ENCODE measurements around the gene STT3B.

STT3B gene

DNA sequence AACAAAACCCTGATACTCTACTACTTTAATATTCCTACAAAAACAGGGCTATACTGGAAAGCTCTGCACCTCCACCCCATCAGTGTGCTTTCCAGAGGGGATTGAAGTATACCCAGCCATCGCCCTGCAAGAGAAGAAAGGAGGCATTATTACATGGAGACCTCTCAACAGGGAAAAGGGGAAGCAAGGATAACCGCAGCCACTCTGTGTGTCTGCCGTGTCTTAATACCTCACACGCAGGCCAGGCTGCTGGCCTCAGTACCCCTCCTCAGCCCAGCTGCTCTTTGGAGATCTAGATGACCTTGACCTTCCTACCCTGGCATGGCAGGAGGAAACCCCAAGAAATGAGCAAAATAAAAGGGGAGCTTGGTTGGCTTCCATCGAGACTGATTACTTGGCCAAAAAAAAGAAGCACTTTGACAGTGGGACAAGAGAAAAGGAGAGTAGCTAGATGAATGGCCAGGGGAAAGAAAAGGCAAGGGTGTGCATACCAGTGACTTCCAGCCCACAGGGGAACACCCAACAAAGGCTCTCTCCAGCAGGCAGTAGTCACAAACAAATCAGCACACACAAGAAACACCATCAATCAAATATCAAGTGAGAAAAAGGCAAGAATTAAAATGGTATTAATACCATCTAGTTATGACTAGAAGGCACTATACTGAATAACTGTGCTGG lies 129.4 kb downstream of the STT3B start:
- whole genome bisulfite sequencing (ENCODE audit: extremely low coverage, insufficient coverage, insufficient read length), result no CpG with 5 or more reads among the region's 5 CpGs
- no peak for DNase-seq
- H2BK5ac ChIP-seq (ENCODE audit: low read depth, low read length, poor library complexity), result no peak overlapping the region
- H3K18ac ChIP-seq (ENCODE audit: low read length), result no peak overlapping the region
- no peak overlapping the region for H4K8ac ChIP-seq (ENCODE audit: low read depth, low read length)
- H3K4ac ChIP-seq (ENCODE audit: low read depth, low read length), result no peak overlapping the region
- H3K4me1 ChIP-seq (ENCODE audit: control insufficient read depth in 1 of 2, insufficient read depth in 2 of 2, low read length in 2 of 2), result no peaks in the 10 kb centered on the region
- H3K36me3 ChIP-seq (ENCODE audit: control insufficient read depth in 1 of 2, insufficient read depth in 2 of 2, low read length in 2 of 2), result peaks cover 8% of the 10 kb centered on the region in 2 experiments
- no peak overlapping the region for H3K23ac ChIP-seq (ENCODE audit: low read length)
- no peak overlapping the region for H4K91ac ChIP-seq (ENCODE audit: low read depth, low read length)
- H3K79me1 ChIP-seq (ENCODE audit: low read length), result no peaks in the 10 kb centered on the region
- H3K27ac ChIP-seq (ENCODE audit: low read depth, low read length), result no peak overlapping the region
- no peak overlapping the region for H3K4me2 ChIP-seq (ENCODE audit: low read length)
- H3K79me2 ChIP-seq (ENCODE audit: control insufficient read depth, insufficient read depth, low read length, poor library complexity), result peaks cover 1% of the 10 kb centered on the region
- no peak overlapping the region for H3K9ac ChIP-seq (ENCODE audit: low read length)
- H2AFZ ChIP-seq (ENCODE audit: insufficient read depth, low read length, poor library complexity), result no peak overlapping the region
- H2BK12ac ChIP-seq (ENCODE audit: low read length), result no peak overlapping the region
- H3K27me3 ChIP-seq (ENCODE audit: insufficient read depth, low read length), result no peaks in the 10 kb centered on the region
- H4K12ac ChIP-seq (ENCODE audit: low read depth, low read length), result no peak overlapping the region
- no peak overlapping the region for H3K14ac ChIP-seq (ENCODE audit: low read length)
- H3K9me3 ChIP-seq (ENCODE audit: insufficient read depth, low read depth, low read length), result no peaks in the 10 kb centered on the region
- H2BK120ac ChIP-seq (ENCODE audit: insufficient read depth, low read length, poor library complexity), result no peak overlapping the region
- no peak overlapping the region for H3K4me3 ChIP-seq (ENCODE audit: low read depth, low read length)
- H2AK5ac ChIP-seq (ENCODE audit: low read length), result no peak overlapping the region

GRCh38 chr3:31664031-31664430 lies 131.3 kb downstream of the STT3B start:
- no peak overlapping the region for H3K14ac ChIP-seq (ENCODE audit: low read length)
- no CpG with 5 or more reads among the region's 17 CpGs for WGBS (ENCODE audit: extremely low coverage, insufficient coverage, insufficient read length)
- no peak overlapping the region for H3K9ac ChIP-seq (ENCODE audit: low read length)

DNA sequence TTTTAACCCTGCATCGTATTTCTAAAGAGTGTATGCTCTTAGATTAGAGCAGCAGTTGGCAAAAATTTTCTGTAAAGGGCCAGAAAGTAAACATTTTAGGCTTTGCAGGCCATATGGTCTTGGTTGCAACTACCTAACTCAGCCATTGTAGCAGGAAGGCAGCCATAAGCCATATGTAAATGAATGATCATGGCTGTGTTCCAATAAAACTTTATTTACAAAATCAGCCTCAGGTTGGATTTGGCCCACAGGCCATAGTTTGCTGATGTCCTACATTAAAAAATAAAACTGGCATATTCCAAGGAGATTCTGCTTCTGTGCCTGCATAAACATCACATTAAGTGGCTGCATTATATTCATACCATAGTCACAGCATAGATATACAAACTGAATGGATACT lies 134.9 kb downstream of the STT3B start:
- no CpG with 5 or more reads among the region's 1 CpG for WGBS (ENCODE audit: extremely low coverage, insufficient coverage, insufficient read length)
- Histone ChIP-seq H3K79me2 (ENCODE audit: control insufficient read depth, insufficient read depth, low read length, poor library complexity) (no peaks in the 10 kb centered on the region), H3K9ac (ENCODE audit: low read length) (no peak overlapping the region), H4K91ac (ENCODE audit: low read depth, low read length) (no peak overlapping the region), H3K27ac (ENCODE audit: low read depth, low read length) (no peak overlapping the region), H2BK120ac (ENCODE audit: insufficient read depth, low read length, poor library complexity) (no peak overlapping the region), H3K18ac (ENCODE audit: low read length) (no peak overlapping the region), H3K36me3 (ENCODE audit: control insufficient read depth in 1 of 2, insufficient read depth in 2 of 2, low read length in 2 of 2) (peaks cover 11% of the 10 kb centered on the region in 2 experiments), H3K14ac (ENCODE audit: low read length) (no peak overlapping the region), H3K23ac (ENCODE audit: low read length) (no peak overlapping the region), H3K4me3 (ENCODE audit: low read depth, low read length) (no peak overlapping the region), H3K4ac (ENCODE audit: low read depth, low read length) (no peak overlapping the region), H3K9me3 (ENCODE audit: insufficient read depth, low read depth, low read length) (no peaks in the 10 kb centered on the region), H2AFZ (ENCODE audit: insufficient read depth, low read length, poor library complexity) (no peak overlapping the region), H2BK5ac (ENCODE audit: low read depth, low read length, poor library complexity) (no peak overlapping the region), H3K79me1 (ENCODE audit: low read length) (no peaks in the 10 kb centered on the region), H3K4me2 (ENCODE audit: low read length) (no peak overlapping the region), H4K8ac (ENCODE audit: low read depth, low read length) (no peak overlapping the region), H4K12ac (ENCODE audit: low read depth, low read length) (no peak overlapping the region), H2AK5ac (ENCODE audit: low read length) (no peak overlapping the region), H2BK12ac (ENCODE audit: low read length) (no peak overlapping the region), H3K27me3 (ENCODE audit: insufficient read depth, low read length) (no peaks in the 10 kb centered on the region), H3K4me1 (ENCODE audit: control insufficient read depth in 1 of 2, insufficient read depth in 2 of 2, low read length in 2 of 2) (no peaks in the 10 kb centered on the region)
- DNase-seq, result no peak

More at GRCh38 chr3:31664031-31664430, 131.3 kb downstream of the STT3B start:
- Histone ChIP-seq H2AK5ac (ENCODE audit: low read length) (no peak overlapping the region), H3K79me2 (ENCODE audit: control insufficient read depth, insufficient read depth, low read length, poor library complexity) (peaks cover 1% of the 10 kb centered on the region), H3K9me3 (ENCODE audit: insufficient read depth, low read depth, low read length) (no peaks in the 10 kb centered on the region), H3K36me3 (ENCODE audit: control insufficient read depth in 1 of 2, insufficient read depth in 2 of 2, low read length in 2 of 2) (peaks cover 8% of the 10 kb centered on the region in 2 experiments), H2BK12ac (ENCODE audit: low read length) (no peak overlapping the region), H3K4ac (ENCODE audit: low read depth, low read length) (no peak overlapping the region), H3K4me3 (ENCODE audit: low read depth, low read length) (no peak overlapping the region), H2BK120ac (ENCODE audit: insufficient read depth, low read length, poor library complexity) (no peak overlapping the region), H3K18ac (ENCODE audit: low read length) (no peak overlapping the region), H4K12ac (ENCODE audit: low read depth, low read length) (no peak overlapping the region), H3K4me2 (ENCODE audit: low read length) (no peak overlapping the region), H4K91ac (ENCODE audit: low read depth, low read length) (no peak overlapping the region), H2AFZ (ENCODE audit: insufficient read depth, low read length, poor library complexity) (no peak overlapping the region), H3K27ac (ENCODE audit: low read depth, low read length) (no peak overlapping the region), H3K23ac (ENCODE audit: low read length) (no peak overlapping the region), H3K79me1 (ENCODE audit: low read length) (no peaks in the 10 kb centered on the region), H3K27me3 (ENCODE audit: insufficient read depth, low read length) (no peaks in the 10 kb centered on the region), H4K8ac (ENCODE audit: low read depth, low read length) (no peak overlapping the region), H2BK5ac (ENCODE audit: low read depth, low read length, poor library complexity) (no peak overlapping the region), H3K4me1 (ENCODE audit: control insufficient read depth in 1 of 2, insufficient read depth in 2 of 2, low read length in 2 of 2) (no peaks in the 10 kb centered on the region)
- DNase-seq, result no peak

- Histone ChIP-seq H4K8ac (ENCODE audit: low read depth, low read length) (no peak overlapping the region), H3K9me3 (ENCODE audit: insufficient read depth, low read depth, low read length) (no peaks in the 10 kb centered on the region), H2AFZ (ENCODE audit: insufficient read depth, low read length, poor library complexity) (no peak overlapping the region), H4K12ac (ENCODE audit: low read depth, low read length) (no peak overlapping the region), H3K4me1 (ENCODE audit: control insufficient read depth in 1 of 2, insufficient read depth in 2 of 2, low read length in 2 of 2) (no peaks in the 10 kb centered on the region), H2BK120ac (ENCODE audit: insufficient read depth, low read length, poor library complexity) (no peak overlapping the region), H3K79me2 (ENCODE audit: control insufficient read depth, insufficient read depth, low read length, poor library complexity) (no peaks in the 10 kb centered on the region), H3K14ac (ENCODE audit: low read length) (no peak overlapping the region), H3K23ac (ENCODE audit: low read length) (no peak overlapping the region), H3K36me3 (ENCODE audit: control insufficient read depth in 1 of 2, insufficient read depth in 2 of 2, low read length in 2 of 2) (peaks cover 11% of the 10 kb centered on the region in 2 experiments), H3K4ac (ENCODE audit: low read depth, low read length) (no peak overlapping the region), H2AK5ac (ENCODE audit: low read length) (no peak overlapping the region), H2BK5ac (ENCODE audit: low read depth, low read length, poor library complexity) (no peak overlapping the region), H3K9ac (ENCODE audit: low read length) (no peak overlapping the region), H4K91ac (ENCODE audit: low read depth, low read length) (no peak overlapping the region), H3K4me3 (ENCODE audit: low read depth, low read length) (no peak overlapping the region), H3K18ac (ENCODE audit: low read length) (no peak overlapping the region), H3K27ac (ENCODE audit: low read depth, low read length) (peak overlapping the region; percentile 48), H3K27me3 (ENCODE audit: insufficient read depth, low read length) (no peaks in the 10 kb centered on the region), H3K79me1 (ENCODE audit: low read length) (no peaks in the 10 kb centered on the region), H2BK12ac (ENCODE audit: low read length) (no peak overlapping the region), H3K4me2 (ENCODE audit: low read length) (no peak overlapping the region)
- peak; percentile 95 to 98 for DNase-seq
- WGBS (ENCODE audit: extremely low coverage, insufficient coverage, insufficient read length), result no CpG with 5 or more reads among the region's 4 CpGs
These were observed 135.5 kb downstream of the STT3B start for GRCh38 chr3:31668242-31668641.
